ENCODE measurements around the gene STIM2.

STIM2 gene

DNA sequence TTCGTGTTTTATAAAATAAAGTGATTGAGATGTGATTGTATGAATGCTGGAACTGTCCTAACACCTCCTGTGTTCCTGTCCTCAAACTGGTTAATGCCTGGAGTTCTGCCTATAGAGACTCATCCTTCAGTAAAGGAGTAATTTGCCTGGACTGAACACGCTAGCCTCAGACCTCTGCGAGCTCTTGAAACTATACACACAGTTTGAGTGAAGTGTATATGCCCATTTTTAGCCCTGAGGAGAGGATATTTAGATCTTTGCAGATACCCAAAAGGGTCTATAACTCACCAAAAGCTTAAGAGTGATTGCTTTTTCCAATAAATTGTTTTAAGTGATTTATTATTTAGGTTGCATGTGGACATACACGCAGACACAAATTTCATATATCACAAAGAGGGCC lies 29.9 kb upstream of the STIM2 start:
- H3K4me3 ChIP-seq (ENCODE audit: low read depth, low read length, poor library complexity, severe bottlenecking) = no peak overlapping the region
- H3K4me2 ChIP-seq (ENCODE audit: low read length) = peak overlapping the region; percentile 64
- H3F3A ChIP-seq (ENCODE audit: insufficient read depth, low read length) = no peaks in the 10 kb centered on the region; the same call in 1 of the 2 replicates

GRCh38 chr4:26836539-26836938 lies 24.1 kb upstream of the STIM2 start:
- Histone ChIP-seq H3K27me3 (ENCODE audit: insufficient read depth, low read length) (no peaks in the 10 kb centered on the region), H3K4me3 (ENCODE audit: low read depth, low read length, poor library complexity, severe bottlenecking) (no peak overlapping the region), H4K20me1 (ENCODE audit: insufficient read depth, low read length) (no peaks in the 10 kb centered on the region), H3F3A (ENCODE audit: insufficient read depth, low read length) (no peaks in the 10 kb centered on the region), H3K9ac (ENCODE audit: low read length) (no peak overlapping the region), H3K36me3 (ENCODE audit: insufficient read depth, low read length) (no peaks in the 10 kb centered on the region), H3K79me2 (ENCODE audit: insufficient read depth, low read length) (no peaks in the 10 kb centered on the region), H2AFZ (ENCODE audit: low read length) (no peak overlapping the region), H3K4me2 (ENCODE audit: low read length) (no peak overlapping the region), H3K27ac (ENCODE audit: low read depth, low read length, poor library complexity, severe bottlenecking) (no peak overlapping the region), H3K9me3 (ENCODE audit: low read length) (no peaks in the 10 kb centered on the region), H3K9me2 (ENCODE audit: low read depth, low read length) (no peaks in the 10 kb centered on the region), H3K4me1 (ENCODE audit: insufficient read depth, low read length, severe bottlenecking) (peaks cover 23% of the 10 kb centered on the region)
- TF ChIP-seq CTCF (IDR thresholded peaks at IDR 0.05; ENCODE audit: low read length) (no peak), EZH2 (IDR thresholded peaks at IDR 0.05; ENCODE audit: borderline replicate concordance, low read length) (no peak)

More for the DNA sequence above, 29.9 kb upstream of the STIM2 start:
- Histone ChIP-seq H3K27me3 (ENCODE audit: insufficient read depth, low read length) (no peaks in the 10 kb centered on the region), H3K9me2 (ENCODE audit: low read depth, low read length) (no peaks in the 10 kb centered on the region), H4K20me1 (ENCODE audit: insufficient read depth, low read length) (no peaks in the 10 kb centered on the region), H3K9ac (ENCODE audit: low read length) (peak overlapping the region; percentile 64), H3K36me3 (ENCODE audit: insufficient read depth, low read length) (no peaks in the 10 kb centered on the region), H2AFZ (ENCODE audit: low read length) (no peak overlapping the region), H3K79me2 (ENCODE audit: insufficient read depth, low read length) (no peaks in the 10 kb centered on the region), H3K4me1 (ENCODE audit: insufficient read depth, low read length, severe bottlenecking) (peaks cover 73% of the 10 kb centered on the region), H3K27ac (ENCODE audit: low read depth, low read length, poor library complexity, severe bottlenecking) (peak overlapping the region; percentile 99), H3K9me3 (ENCODE audit: low read length) (no peaks in the 10 kb centered on the region)
- TF ChIP-seq CTCF (IDR thresholded peaks at IDR 0.05; ENCODE audit: low read length) = no peak
- no peak for TF ChIP-seq EZH2 (IDR thresholded peaks at IDR 0.05; ENCODE audit: borderline replicate concordance, low read length)

GRCh38 chr4:26837993-26838842 lies 22.4 kb upstream of the STIM2 start:
- Histone ChIP-seq H3K27ac (ENCODE audit: low read depth, low read length, poor library complexity, severe bottlenecking) (no peak overlapping the region), H3F3A (ENCODE audit: insufficient read depth, low read length) (no peaks in the 10 kb centered on the region), H3K9me3 (ENCODE audit: low read length) (no peaks in the 10 kb centered on the region), H2AFZ (ENCODE audit: low read length) (no peak overlapping the region), H3K9me2 (ENCODE audit: low read depth, low read length) (no peaks in the 10 kb centered on the region), H3K4me1 (ENCODE audit: insufficient read depth, low read length, severe bottlenecking) (peaks cover 8% of the 10 kb centered on the region), H3K4me3 (ENCODE audit: low read depth, low read length, poor library complexity, severe bottlenecking) (no peak overlapping the region), H3K9ac (ENCODE audit: low read length) (no peak overlapping the region), H3K4me2 (ENCODE audit: low read length) (no peak overlapping the region), H3K36me3 (ENCODE audit: insufficient read depth, low read length) (no peaks in the 10 kb centered on the region), H3K27me3 (ENCODE audit: insufficient read depth, low read length) (no peaks in the 10 kb centered on the region), H4K20me1 (ENCODE audit: insufficient read depth, low read length) (no peaks in the 10 kb centered on the region), H3K79me2 (ENCODE audit: insufficient read depth, low read length) (no peaks in the 10 kb centered on the region)
- no peak for TF ChIP-seq EZH2 (IDR thresholded peaks at IDR 0.05; ENCODE audit: borderline replicate concordance, low read length)
- no peak for TF ChIP-seq CTCF (IDR thresholded peaks at IDR 0.05; ENCODE audit: low read length)

Data from OCI-LY1 (cell line).